Testis (tissue), 5 donors: ENCODE measurements around the gene RNF121. TPM values are rescaled to one million over a fixed set of nuclear protein-coding genes. Genes with fewer than 3 reads are reported as not detected.
"Not testable (repeated sequence)": the region's sequence is repeated elsewhere in the genome, so short reads cannot be mapped to it uniquely, and the experiment has no call there.

Experiments
- DNase-seq: peaks from one replicate; pipeline ENCODE4 v3.0.0-alpha.2; 2019
- H3K27ac ChIP-seq, 2 donors: fragments of 200-600 bp; sonication (generic); one replicate each; pipeline ENCODE4 v1.5.1; 2019
- H3K27me3 ChIP-seq: fragments of 200-600 bp; sonication (generic); one replicate; pipeline ENCODE4 v1.5.1; 2019
- H3K36me3 ChIP-seq: fragments of 200-600 bp; sonication (generic); one replicate; pipeline ENCODE4 v1.5.1; 2017; ENCODE audit warnings: low read depth; ENCODE audit errors: missing control alignments
- H3K4me1 ChIP-seq: fragments of 200-600 bp; sonication (generic); one replicate; pipeline ENCODE4 v1.5.1; 2019
- H3K4me3 ChIP-seq, 2 donors: fragments of 200-600 bp; sonication (generic); one replicate each; pipeline ENCODE4 v1.5.1; 2017 to 2019
- H3K9me3 ChIP-seq: fragments of 200-600 bp; sonication (generic); one replicate; pipeline ENCODE4 v1.5.1; 2017
- CTCF ChIP-seq, 3 experiments: fragments of 450-650 bp in 2 of 3; fragments of 200-600 bp in 1 of 3; sonication (generic) in 1 of 3; IDR thresholded peaks; one replicate each; pipeline ENCODE4 v1.5.1; 2016 to 2019; ENCODE audit warnings: antibody characterized with exemption in 3 of 3, mild to moderate bottlenecking in 2 of 3, moderate library complexity in 1 of 3
- POLR2A ChIP-seq: fragments of 450-650 bp; IDR thresholded peaks from one replicate; pipeline ENCODE4 v1.6.1; 2017; ENCODE audit warnings: antibody characterized with exemption, mild to moderate bottlenecking, moderate library complexity
- WGBS, 2 donors: methylation state at CpG; one replicate each; pipeline ENCODE4 v1.1.5; 2018; 5-methylcytosine and 5-hydroxymethylcytosine counted together
- intact Hi-C: fragments of 100-400 bp; cut with DNase I; formaldehyde crosslinking; loops from one replicate; pipeline ENCODE4 v1.15.1; 2023; ENCODE audit warnings: low total_unique reads
- long read RNA-seq, 2 donors: transcript quantifications; one replicate each; lab custom pipeline, GENCODE V29; 2026
- polyA plus RNA-seq: library from polyadenylated mRNA; stranded (reverse); fragments of 350-450 nt; fragmentation: Illumina TruSeq; extraction: RNeasy Lipid Tissue Mini Kit (QIAGEN cat#74804); gene quantifications from one replicate; pipeline ENCODE4 v1.2.3, GENCODE V29; 2014; ENCODE audit warnings: low read depth, low replicate concordance; ENCODE audit not compliant: insufficient read depth
- total RNA-seq, 2 donors: library from RNA; depleted of rRNA; stranded (reverse); fragments of >200 nt; gene quantifications; one replicate each; pipeline ENCODE4 v1.2.3, GENCODE V29; 2016

RNF121 gene
- total RNA-seq (10 to 100 TPM; 51.7 to 72.5 TPM), polyA plus RNA-seq (54.4 TPM)
- long read RNA-seq, donor 1, transcript RNF121-201 (9 exons, 2,625 nt): major isoform, 7 of 9 reads
- long read RNA-seq, donor 1, partial matches to known transcripts: 0 of 9 reads
- long read RNA-seq, donor 1, other reads (novel, unspliced or antisense): 0 of 9 reads
- long read RNA-seq, donor 2, transcript RNF121-201 (9 exons, 2,625 nt): major isoform, 8 of 8 reads
- long read RNA-seq, donor 2, partial matches to known transcripts: 0 of 8 reads
- long read RNA-seq, donor 2, other reads (novel, unspliced or antisense): 0 of 8 reads

GRCh38 chr11:71928737-71929443, at the start of gene RNF121:
Gene RNF121, plus strand, starts transcription at chr11:71929046. Its CDS starts 16 bp downstream, at chr11:71929062.
- Histone ChIP-seq H3K9me3 (no peaks in the 10 kb centered on the region), H3K27ac (peak within 1 kb of the TSS; percentile 88 to 90), H3K27me3 (no peaks in the 10 kb centered on the region), H3K36me3 (no peaks in the 10 kb centered on the region), H3K4me3 (peak within 1 kb of the TSS; percentile 79 to 81), H3K4me1 (peaks cover 13% of the 10 kb centered on the region)
- peak; percentile 99 for DNase-seq
- WGBS, 2 donors: 1% methylated on average over 32 of the region's 32 CpGs
- TF ChIP-seq CTCF (IDR thresholded peaks at IDR 0.05) (no peak), POLR2A (no peak)
- intact Hi-C loops: no loop called here

- intact Hi-C loops: not testable (repeated sequence)
- WGBS, 2 donors: 88 to 94% methylated on average over 12 of the region's 12 CpGs
Measured at GRCh38 chr11:71885806-71886205, 43.0 kb upstream of the RNF121 start.

GRCh38 chr11:71888335-71889010, 40.4 kb upstream of the RNF121 start:
- H3K9me3 ChIP-seq, intact Hi-C loops, H3K4me1 ChIP-seq, H3K36me3 ChIP-seq, H3K27me3 ChIP-seq, H3K27ac ChIP-seq, DNase-seq, H3K4me3 ChIP-seq: not testable (repeated sequence)
- WGBS, 2 donors: 90 to 92% methylated on average over 14 of the region's 14 CpGs

More at GRCh38 chr11:71885806-71886205, 43.0 kb upstream of the RNF121 start:
- not testable (repeated sequence) for H3K9me3 ChIP-seq, DNase-seq, H3K36me3 ChIP-seq, H3K27me3 ChIP-seq, H3K27ac ChIP-seq, H3K4me1 ChIP-seq, H3K4me3 ChIP-seq

- H3K27me3 ChIP-seq, H3K27ac ChIP-seq, H3K4me1 ChIP-seq, H3K4me3 ChIP-seq, DNase-seq, H3K36me3 ChIP-seq, intact Hi-C loops, H3K9me3 ChIP-seq: not testable (repeated sequence)
- WGBS, 2 donors: 89 to 91% methylated on average over 14 of the region's 14 CpGs
Measured at GRCh38 chr11:71889181-71889872, 39.5 kb upstream of the RNF121 start.

- Histone ChIP-seq H3K27ac (no peak overlapping the region), H3K4me3 (no peak overlapping the region), H3K9me3 (no peaks in the 10 kb centered on the region), H3K27me3 (no peaks in the 10 kb centered on the region), H3K36me3 (no peaks in the 10 kb centered on the region), H3K4me1 (no peaks in the 10 kb centered on the region)
- WGBS, 2 donors: 74 to 89% methylated on average over 12 of the region's 12 CpGs
- TF ChIP-seq POLR2A (no peak), CTCF (IDR thresholded peaks at IDR 0.05) (no peak)
- no peak for DNase-seq
- intact Hi-C loops: no loop called here
Measured at GRCh38 chr11:71895961-71896360, 32.9 kb upstream of the RNF121 start.

GRCh38 chr11:71901137-71901536, 27.7 kb upstream of the RNF121 start:
- intact Hi-C loops, H3K27ac ChIP-seq, DNase-seq, H3K4me1 ChIP-seq, H3K4me3 ChIP-seq, H3K27me3 ChIP-seq, H3K9me3 ChIP-seq, H3K36me3 ChIP-seq: not testable (repeated sequence)
- WGBS, 2 donors: 72 to 78% methylated on average over 13 to 14 of the region's 14 CpGs
